HG03521 (cell line): ENCODE measurements around the gene HK2.
"Not testable (repeated sequence)": the region's sequence is repeated elsewhere in the genome, so short reads cannot be mapped to it uniquely, and the experiment has no call there.

Experiments
- ATAC-seq: cut with Tn5 transposase; IDR thresholded peaks from one replicate; pipeline ENCODE4 v1.9.1; 2021; ENCODE audit warnings: mild to moderate bottlenecking, moderate library complexity; ENCODE audit not compliant: unreplicated experiment

HK2 gene

DNA sequence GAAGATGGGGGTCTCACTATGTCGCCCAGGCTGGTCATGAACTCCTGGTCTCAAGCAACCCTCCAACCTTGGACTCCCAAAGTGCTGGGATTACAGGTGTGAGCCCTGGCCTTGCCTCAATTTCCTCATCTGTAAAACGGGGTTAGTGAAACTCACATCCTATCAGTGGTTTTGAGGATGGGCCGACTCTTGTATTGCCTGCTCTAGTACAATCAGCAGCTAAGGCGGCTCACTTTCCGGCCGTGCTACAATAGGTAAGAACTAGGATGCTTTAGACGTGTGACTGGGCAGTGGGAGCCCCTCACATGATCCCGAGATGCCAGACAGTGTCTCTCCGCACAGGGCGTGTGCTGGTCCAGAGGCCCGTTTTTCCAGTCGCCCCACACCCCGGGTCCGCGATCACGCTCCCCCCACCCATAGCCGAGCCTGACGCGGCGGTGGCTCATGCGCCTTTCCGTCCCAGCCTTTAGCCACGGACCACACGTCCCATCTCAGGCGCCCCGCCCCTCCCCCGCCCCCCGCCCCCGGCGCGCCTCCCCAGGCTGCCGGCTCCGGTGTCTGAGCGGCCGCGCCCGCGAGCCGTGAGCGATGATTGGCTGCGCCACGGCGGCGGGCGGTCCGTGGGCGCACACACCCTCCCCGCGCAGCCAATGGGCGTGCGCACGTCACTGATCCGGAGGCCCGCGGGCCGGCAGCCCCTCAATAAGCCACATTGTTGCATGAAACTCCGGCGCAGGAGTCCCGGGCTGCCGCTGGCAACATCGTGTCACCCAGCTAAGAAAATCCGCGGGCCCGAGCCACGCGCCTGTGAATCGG, at the start of gene HK2:
Gene HK2, plus strand, starts transcription at position 710 of the 816 bp plus-strand sequence. CDS start 454 bp downstream, outside the sequence.
- peak; percentile 85 for ATAC-seq

GRCh38 chr2:74789271-74789670, 44.7 kb upstream of the HK2 start:
- ATAC-seq = no peak

DNA sequence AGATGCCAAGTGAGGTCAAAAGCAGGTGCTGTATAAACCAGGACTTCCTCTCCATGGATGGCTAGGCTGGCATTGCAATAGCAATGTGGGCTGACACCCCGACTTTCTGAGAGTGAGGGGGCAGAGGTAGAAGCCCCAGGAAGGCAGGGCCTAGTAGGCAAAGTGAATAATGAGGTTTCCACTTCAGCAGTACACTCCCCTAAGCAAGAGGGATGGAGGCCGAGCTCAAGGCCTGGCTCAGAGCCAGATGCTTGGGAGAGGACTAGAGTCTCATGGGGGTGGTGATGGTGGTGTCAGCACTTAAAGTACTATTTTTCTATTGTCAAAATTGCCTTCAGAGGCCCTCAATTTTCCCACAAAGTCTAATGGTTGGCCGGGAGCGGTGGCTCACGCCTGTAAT, 41.6 kb upstream of the HK2 start:
- ATAC-seq = no peak

DNA sequence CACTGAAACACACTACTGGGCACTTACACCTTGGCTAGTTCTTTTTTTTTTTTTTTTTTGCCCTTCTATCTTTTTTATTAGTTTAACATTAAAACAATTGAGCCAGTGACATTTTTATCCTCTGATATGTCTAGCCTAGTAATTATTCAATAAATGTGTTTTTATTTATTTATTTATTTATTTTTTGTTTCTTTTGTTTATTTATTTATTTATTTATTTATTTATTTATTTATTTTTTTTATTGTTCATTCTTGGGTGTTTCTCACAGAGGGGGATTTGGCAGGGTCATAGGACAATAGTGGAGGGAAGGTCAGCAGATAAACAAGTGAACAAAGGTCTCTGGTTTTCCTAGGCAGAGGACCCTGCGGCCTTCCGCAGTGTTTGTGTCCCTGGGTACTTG, 39.0 kb upstream of the HK2 start:
- ATAC-seq = not testable (repeated sequence)

DNA sequence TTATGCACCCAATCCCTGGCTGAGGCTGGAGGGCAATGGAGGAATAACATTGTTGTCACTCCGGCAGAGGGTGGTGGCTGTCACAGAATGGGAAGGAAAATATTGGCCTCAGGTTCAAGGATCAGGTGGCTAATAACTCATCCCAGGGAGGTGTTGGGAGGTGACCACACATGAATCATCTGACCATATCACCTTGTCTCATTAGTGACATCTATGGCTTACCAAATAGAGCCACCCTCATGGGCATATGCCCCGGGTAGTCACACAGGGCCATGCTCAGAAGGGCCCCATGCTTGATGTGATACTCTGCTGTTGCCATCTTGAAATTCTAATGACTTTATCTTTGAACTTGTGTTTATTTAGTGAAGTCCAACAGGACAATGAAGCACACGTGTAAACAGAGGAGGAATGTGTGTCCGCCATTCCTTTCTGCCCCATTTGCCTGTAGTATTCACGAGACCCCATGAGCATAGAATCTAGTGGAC, 27.5 kb upstream of the HK2 start:
- no peak for ATAC-seq

DNA sequence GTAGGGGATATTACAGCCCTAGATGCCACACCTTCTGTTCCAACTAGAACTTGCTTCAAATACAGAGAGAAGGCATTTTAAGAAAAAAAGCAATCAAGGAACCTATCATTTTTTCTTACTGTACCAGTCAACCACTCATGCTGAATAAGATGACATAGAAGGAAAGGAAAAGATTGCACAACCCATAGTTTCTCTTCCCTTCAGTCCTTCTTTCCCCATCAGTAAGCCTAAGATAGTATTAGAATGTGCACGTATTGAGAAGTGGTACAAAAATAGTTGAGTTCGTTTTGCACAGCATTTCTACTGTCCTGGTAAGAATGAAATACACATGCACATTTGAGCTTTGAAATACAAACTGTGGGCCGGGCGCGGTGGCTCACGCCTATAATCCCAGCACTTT, 27.0 kb upstream of the HK2 start:
- no peak for ATAC-seq

GRCh38 chr2:74812787-74813590, 20.9 kb upstream of the HK2 start:
- no peak for ATAC-seq

- no peak for ATAC-seq
These were observed 19.8 kb upstream of the HK2 start for GRCh38 chr2:74814102-74814501.

DNA sequence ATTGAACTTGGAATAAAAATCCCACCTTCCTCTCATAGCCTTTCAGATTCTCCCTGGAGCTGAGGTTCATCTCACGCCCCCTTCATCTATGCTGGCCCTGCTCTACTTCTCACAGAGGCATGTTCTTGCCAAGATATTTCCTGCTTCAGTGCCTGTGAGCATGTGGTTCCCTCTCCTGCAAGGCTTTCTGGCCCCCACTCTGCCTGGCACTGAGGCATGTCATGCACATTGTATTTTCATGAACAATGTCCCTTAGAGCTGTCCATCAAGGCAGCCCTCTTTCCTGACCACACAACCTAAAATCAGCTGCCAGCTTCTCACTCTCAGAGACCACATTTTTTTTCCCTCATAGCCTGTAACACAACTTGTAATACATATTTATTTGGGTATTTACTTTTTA, 18.0 kb upstream of the HK2 start:
- no peak for ATAC-seq

- no peak for ATAC-seq
These were observed 17.2 kb upstream of the HK2 start for GRCh38 chr2:74816540-74817303.

GRCh38 chr2:74817304-74817675, 16.6 kb upstream of the HK2 start:
- ATAC-seq = no peak

DNA sequence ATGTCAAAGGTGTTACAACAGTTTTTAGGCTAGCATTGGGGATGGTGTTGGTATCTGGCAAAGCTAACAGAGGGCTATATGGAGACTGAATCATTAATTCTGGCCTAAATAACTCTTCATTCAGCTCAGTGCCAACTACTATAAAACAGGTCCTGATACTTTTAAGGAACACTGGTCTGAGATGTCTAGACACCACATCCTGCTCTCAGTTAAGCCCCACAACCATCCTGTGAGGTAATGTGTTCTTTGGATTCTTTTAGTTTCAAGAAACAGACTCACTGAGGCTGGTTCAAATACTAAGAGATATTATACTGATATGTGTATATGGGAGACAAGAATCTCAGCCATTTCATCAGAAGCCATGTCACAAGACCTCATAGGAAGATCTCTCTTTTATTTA, 14.2 kb upstream of the HK2 start:
- no peak for ATAC-seq

DNA sequence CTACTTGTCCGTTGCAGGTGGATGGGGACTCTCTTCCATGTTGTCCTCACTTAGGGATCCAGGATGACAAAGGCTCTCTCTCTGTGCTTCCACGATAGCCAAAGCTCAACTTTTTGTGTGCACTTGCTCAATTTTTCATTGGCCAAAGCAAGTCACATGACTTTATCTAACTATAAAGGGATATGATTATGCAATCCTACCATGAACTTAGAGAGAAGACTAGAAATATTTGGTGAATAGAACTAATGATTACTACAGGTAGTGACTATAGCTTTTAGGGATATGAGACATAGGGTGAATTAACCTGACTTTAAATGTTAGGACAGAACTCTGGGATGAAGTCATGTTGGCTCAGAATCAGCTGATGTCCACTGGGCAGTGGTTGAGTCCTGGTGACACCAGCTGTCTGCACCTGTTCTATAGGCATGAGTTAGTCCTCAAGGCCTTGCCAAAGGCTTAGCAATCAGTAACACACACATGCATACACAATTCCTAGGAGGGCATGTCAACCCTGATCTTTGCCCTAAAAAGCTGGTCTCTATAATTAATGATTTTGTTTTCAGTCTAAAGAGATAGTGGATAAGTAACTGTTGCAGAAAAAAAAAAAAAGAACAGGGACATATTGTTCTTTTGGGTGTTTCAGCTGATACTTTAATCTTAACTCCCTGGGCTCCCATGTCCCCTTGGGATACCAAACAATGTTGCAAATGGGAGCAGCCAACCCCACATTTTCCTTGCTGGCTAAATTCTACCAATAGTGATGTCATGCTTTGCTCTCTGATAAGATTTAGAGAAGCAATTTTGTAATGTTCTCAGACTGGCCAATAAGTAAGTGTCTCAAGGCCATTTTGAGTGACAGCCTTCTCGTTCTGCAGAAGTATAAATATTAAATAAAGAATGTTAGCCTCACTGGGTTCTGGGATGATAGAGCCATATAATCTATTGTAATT, 12.5 kb upstream of the HK2 start:
- no peak for ATAC-seq

- no peak for ATAC-seq
These were observed 11.0 kb upstream of the HK2 start for GRCh38 chr2:74822771-74823566.

GRCh38 chr2:74824679-74825078, 9.2 kb upstream of the HK2 start:
- ATAC-seq = no peak

DNA sequence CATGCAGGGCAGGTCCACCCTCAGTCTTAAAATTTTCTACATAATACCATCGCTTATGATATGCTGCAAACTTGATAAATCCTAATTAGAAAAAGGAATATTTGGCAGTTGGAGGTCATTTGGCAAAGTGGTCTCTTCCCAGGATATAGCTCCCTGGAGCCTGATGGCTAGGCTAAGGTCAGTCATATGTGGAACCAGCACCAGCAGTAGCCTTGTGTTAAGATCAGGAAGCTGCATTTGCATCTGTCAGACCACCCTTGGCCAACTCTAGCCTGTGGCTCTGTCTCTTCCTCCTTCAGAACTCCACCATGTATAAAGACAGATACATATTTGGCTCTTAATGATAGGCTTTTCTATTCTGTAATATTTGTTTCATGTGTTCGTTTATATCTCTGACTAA, 5.4 kb upstream of the HK2 start:
- no peak for ATAC-seq

DNA sequence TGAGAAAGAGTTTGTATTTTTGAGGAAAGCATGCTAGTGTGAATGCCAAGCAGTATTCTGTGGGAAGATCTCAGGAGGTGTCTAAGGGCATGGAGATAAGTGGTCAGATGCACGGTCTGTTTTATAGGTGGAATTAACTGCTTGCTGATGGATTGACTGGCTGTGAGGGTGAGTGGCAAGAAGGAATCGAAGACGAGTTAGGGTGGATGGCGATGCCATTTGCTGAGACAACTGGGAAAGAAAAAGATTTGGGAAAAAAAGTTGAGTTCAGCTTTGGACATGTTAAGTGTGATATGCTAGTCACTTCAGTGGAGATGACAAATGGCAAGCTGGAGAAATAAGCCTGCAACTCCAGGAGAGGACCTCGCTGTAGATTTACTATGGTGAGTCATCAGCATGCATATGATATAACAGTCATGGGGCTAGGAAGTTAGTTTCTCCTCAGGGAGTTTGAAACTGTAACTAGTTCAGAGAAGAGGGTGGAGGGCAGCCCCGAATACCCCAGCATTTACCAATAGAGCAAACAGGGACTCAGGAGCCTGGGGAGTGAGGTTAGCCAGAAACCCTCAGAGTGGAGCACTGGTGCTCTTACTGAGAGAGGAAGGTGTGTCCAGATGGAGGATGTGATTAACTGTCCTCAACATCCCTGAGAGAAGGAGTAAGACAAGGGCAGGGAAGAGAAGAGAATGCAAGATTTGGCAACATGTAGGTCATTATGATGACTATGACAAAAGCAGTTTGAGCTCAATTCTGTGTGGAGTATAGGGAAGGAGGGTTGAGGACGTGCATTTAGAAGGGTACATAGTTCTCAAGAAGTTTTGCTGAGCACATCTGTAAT, 2.0 kb upstream of the HK2 start:
- no peak for ATAC-seq

GRCh38 chr2:74834234-74834791, 386 bp downstream of the HK2 start:
- peak; percentile 14 for ATAC-seq
